ENCODE measurements around the gene ABCF3. TPM values are rescaled to one million over a fixed set of nuclear protein-coding genes. Genes with fewer than 3 reads are reported as not detected.

ABCF3 gene
- total and polyA plus RNA-seq, 2 of the 13 experiments (the other 11 are each of a cell fraction or from before 2014, with no cell fraction given), result 38.8 to 46.5 TPM

DNA sequence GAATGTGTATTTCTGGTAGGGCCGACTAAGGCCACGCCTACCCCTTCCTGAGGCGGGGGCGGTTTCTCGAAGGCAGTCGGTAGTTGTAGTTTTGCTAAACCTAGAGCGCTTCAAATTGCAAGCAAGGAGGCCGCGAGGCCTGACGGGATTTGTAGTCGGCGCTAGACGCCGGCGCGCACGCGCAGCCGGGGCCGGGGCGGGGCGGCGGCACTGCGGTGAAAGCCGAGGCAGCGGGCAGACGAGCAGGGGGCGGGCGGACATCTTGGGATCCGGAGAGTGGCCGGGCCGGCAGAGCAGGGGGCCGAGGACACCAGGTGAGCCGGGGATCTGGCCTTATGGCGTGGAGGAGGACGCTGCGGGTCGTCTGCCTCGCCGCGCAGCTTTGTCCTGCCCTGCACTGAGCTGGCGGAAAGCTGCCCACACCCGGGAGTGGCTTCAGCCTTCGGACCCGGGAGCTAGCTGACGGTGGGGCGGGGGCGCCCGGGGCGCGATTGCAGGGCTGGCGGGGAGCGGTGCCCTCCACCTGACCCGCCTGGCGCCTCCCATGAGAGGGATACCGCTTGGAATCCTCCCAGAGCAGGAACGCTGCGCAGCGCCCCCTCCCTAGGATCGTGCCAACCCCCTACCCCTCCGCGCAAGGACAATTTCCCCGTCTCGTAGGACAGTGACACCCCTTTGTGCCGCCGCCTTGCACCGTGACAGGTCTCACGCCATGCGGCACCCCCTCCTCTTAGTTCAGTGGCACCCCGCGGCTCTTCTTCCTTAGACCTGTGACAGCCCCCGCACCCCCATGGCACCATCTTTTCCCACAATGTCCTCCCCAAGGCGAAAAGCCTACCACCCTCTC, 11.1 kb upstream of the ABCF3 start, which contains the start of gene AP2M1 (continued):
- TF ChIP-seq, protein P1, sequence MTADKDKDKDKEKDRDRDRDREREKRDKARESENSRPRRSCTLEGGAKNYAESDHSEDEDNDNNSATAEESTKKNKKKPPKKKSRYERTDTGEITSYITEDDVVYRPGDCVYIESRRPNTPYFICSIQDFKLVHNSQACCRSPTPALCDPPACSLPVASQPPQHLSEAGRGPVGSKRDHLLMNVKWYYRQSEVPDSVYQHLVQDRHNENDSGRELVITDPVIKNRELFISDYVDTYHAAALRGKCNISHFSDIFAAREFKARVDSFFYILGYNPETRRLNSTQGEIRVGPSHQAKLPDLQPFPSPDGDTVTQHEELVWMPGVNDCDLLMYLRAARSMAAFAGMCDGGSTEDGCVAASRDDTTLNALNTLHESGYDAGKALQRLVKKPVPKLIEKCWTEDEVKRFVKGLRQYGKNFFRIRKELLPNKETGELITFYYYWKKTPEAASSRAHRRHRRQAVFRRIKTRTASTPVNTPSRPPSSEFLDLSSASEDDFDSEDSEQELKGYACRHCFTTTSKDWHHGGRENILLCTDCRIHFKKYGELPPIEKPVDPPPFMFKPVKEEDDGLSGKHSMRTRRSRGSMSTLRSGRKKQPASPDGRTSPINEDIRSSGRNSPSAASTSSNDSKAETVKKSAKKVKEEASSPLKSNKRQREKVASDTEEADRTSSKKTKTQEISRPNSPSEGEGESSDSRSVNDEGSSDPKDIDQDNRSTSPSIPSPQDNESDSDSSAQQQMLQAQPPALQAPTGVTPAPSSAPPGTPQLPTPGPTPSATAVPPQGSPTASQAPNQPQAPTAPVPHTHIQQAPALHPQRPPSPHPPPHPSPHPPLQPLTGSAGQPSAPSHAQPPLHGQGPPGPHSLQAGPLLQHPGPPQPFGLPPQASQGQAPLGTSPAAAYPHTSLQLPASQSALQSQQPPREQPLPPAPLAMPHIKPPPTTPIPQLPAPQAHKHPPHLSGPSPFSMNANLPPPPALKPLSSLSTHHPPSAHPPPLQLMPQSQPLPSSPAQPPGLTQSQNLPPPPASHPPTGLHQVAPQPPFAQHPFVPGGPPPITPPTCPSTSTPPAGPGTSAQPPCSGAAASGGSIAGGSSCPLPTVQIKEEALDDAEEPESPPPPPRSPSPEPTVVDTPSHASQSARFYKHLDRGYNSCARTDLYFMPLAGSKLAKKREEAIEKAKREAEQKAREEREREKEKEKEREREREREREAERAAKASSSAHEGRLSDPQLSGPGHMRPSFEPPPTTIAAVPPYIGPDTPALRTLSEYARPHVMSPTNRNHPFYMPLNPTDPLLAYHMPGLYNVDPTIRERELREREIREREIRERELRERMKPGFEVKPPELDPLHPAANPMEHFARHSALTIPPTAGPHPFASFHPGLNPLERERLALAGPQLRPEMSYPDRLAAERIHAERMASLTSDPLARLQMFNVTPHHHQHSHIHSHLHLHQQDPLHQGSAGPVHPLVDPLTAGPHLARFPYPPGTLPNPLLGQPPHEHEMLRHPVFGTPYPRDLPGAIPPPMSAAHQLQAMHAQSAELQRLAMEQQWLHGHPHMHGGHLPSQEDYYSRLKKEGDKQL (CRISPR knock-in tag; IDR thresholded peaks at IDR 0.05; ENCODE audit: low read depth), result no peak
- TF ChIP-seq JDP2 (CRISPR knock-in tag; IDR thresholded peaks at IDR 0.05; ENCODE audit: borderline replicate concordance) (no peak), BHLHE40 (IDR thresholded peaks at IDR 0.05; ENCODE audit: low read length) (no peak), HIVEP1 (CRISPR knock-in tag; IDR thresholded peaks at IDR 0.05) (no peak), ZNF713 (CRISPR knock-in tag; IDR thresholded peaks at IDR 0.05) (no peak), RFXAP (CRISPR knock-in tag; IDR thresholded peaks at IDR 0.05; ENCODE audit: borderline replicate concordance) (peak; percentile 44; the same call in 1 of the 2 replicates), MIER2 (CRISPR knock-in tag; IDR thresholded peaks at IDR 0.05) (no peak), KLF6 (CRISPR knock-in tag; IDR thresholded peaks at IDR 0.05) (no peak), CBX1 (IDR thresholded peaks at IDR 0.05; ENCODE audit: low read depth) (peak; percentile 62), BRCA1 (CRISPR knock-in tag; IDR thresholded peaks at IDR 0.05) (no peak), MLLT10 (CRISPR knock-in tag; IDR thresholded peaks at IDR 0.05) (no peak)
- TF ChIP-seq, protein P2, sequence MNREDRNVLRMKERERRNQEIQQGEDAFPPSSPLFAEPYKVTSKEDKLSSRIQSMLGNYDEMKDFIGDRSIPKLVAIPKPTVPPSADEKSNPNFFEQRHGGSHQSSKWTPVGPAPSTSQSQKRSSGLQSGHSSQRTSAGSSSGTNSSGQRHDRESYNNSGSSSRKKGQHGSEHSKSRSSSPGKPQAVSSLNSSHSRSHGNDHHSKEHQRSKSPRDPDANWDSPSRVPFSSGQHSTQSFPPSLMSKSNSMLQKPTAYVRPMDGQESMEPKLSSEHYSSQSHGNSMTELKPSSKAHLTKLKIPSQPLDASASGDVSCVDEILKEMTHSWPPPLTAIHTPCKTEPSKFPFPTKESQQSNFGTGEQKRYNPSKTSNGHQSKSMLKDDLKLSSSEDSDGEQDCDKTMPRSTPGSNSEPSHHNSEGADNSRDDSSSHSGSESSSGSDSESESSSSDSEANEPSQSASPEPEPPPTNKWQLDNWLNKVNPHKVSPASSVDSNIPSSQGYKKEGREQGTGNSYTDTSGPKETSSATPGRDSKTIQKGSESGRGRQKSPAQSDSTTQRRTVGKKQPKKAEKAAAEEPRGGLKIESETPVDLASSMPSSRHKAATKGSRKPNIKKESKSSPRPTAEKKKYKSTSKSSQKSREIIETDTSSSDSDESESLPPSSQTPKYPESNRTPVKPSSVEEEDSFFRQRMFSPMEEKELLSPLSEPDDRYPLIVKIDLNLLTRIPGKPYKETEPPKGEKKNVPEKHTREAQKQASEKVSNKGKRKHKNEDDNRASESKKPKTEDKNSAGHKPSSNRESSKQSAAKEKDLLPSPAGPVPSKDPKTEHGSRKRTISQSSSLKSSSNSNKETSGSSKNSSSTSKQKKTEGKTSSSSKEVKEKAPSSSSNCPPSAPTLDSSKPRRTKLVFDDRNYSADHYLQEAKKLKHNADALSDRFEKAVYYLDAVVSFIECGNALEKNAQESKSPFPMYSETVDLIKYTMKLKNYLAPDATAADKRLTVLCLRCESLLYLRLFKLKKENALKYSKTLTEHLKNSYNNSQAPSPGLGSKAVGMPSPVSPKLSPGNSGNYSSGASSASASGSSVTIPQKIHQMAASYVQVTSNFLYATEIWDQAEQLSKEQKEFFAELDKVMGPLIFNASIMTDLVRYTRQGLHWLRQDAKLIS (CRISPR knock-in tag; IDR thresholded peaks at IDR 0.05), result no peak
- TF ChIP-seq, protein P3, sequence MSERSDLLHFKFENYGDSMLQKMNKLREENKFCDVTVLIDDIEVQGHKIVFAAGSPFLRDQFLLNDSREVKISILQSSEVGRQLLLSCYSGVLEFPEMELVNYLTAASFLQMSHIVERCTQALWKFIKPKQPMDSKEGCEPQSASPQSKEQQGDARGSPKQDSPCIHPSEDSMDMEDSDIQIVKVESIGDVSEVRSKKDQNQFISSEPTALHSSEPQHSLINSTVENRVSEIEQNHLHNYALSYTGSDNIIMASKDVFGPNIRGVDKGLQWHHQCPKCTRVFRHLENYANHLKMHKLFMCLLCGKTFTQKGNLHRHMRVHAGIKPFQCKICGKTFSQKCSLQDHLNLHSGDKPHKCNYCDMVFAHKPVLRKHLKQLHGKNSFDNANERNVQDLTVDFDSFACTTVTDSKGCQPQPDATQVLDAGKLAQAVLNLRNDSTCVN (CRISPR knock-in tag; IDR thresholded peaks at IDR 0.05; ENCODE audit: borderline replicate concordance), result no peak
- TF ChIP-seq, protein P4, sequence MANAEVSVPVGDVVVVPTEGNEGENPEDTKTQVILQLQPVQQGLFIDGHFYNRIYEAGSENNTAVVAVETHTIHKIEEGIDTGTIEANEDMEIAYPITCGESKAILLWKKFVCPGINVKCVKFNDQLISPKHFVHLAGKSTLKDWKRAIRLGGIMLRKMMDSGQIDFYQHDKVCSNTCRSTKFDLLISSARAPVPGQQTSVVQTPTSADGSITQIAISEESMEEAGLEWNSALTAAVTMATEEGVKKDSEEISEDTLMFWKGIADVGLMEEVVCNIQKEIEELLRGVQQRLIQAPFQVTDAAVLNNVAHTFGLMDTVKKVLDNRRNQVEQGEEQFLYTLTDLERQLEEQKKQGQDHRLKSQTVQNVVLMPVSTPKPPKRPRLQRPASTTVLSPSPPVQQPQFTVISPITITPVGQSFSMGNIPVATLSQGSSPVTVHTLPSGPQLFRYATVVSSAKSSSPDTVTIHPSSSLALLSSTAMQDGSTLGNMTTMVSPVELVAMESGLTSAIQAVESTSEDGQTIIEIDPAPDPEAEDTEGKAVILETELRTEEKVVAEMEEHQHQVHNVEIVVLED (CRISPR knock-in tag; IDR thresholded peaks at IDR 0.05; ENCODE audit: borderline replicate concordance), result peak; percentile 83

All from HepG2 (cell line).